H9 (cell line): ENCODE results near the gene TTYH2. TPM values are rescaled to one million over a fixed set of nuclear protein-coding genes. Genes with fewer than 3 reads are reported as not detected.

Experiments
- DNase-seq: peaks from one replicate; pipeline ENCODE4 v3.0.0-alpha.2; 2017
- H2AFZ ChIP-seq: one replicate; pipeline ENCODE4 v1.6.1; 2013; ENCODE audit warnings: mild to moderate bottlenecking, low read length, control low read depth, moderate library complexity
- H2AK5ac ChIP-seq: 2 replicates; pipeline ENCODE4 v1.6.1; 2013; ENCODE audit warnings: low read length, control low read depth, mixed read lengths; ENCODE audit not compliant: insufficient read length
- H2BK120ac ChIP-seq: one replicate; pipeline ENCODE4 v1.6.1; 2013; ENCODE audit warnings: low read depth, mild to moderate bottlenecking, low read length, control low read depth, inconsistent platforms; ENCODE audit not compliant: poor library complexity, severe bottlenecking
- H2BK12ac ChIP-seq: 2 replicates; pipeline ENCODE4 v1.6.1; 2013; ENCODE audit warnings: low read length, control low read depth, mixed read lengths, low read depth; ENCODE audit not compliant: insufficient read length
- H2BK15ac ChIP-seq: 2 replicates; pipeline ENCODE4 v1.6.1; 2013; ENCODE audit warnings: low read depth, low read length, control low read depth
- H2BK20ac ChIP-seq: one replicate; pipeline ENCODE4 v1.6.1; 2013; ENCODE audit warnings: low read depth, mild to moderate bottlenecking, low read length, control low read depth, inconsistent platforms; ENCODE audit not compliant: poor library complexity, severe bottlenecking
- H2BK5ac ChIP-seq: 2 replicates; pipeline ENCODE4 v1.6.1; 2013; ENCODE audit warnings: low read length, control low read depth, mixed read lengths; ENCODE audit not compliant: insufficient read length
- H3K14ac ChIP-seq: 2 replicates; pipeline ENCODE4 v1.6.1; 2013; ENCODE audit warnings: low read length, control low read depth; ENCODE audit not compliant: insufficient read depth
- H3K18ac ChIP-seq: 2 replicates; pipeline ENCODE4 v1.6.1; 2013; ENCODE audit warnings: low read depth, mild to moderate bottlenecking, mixed read lengths, low read length, control low read depth; ENCODE audit not compliant: insufficient read length
- H3K23ac ChIP-seq: 2 replicates; pipeline ENCODE4 v1.6.1; 2013; ENCODE audit warnings: low read length, control low read depth, mixed read lengths, low read depth; ENCODE audit not compliant: insufficient read length
- H3K23me2 ChIP-seq: 2 replicates; pipeline ENCODE4 v1.6.1; 2013; ENCODE audit warnings: low read depth, mild to moderate bottlenecking, mixed read lengths, low read length, control low read depth; ENCODE audit not compliant: insufficient read length, poor library complexity, severe bottlenecking
- H3K27ac ChIP-seq: 2 replicates; pipeline ENCODE4 v1.5.1; 2013; ENCODE audit warnings: low read length, control low read depth, mixed read lengths, low read depth; ENCODE audit not compliant: insufficient read length
- H3K27me3 ChIP-seq: 2 replicates; pipeline ENCODE4 v1.6.1; 2013; ENCODE audit warnings: low read length, control low read depth, inconsistent platforms; ENCODE audit not compliant: insufficient read depth
- H3K4ac ChIP-seq: 2 replicates; pipeline ENCODE4 v1.6.1; 2013; ENCODE audit warnings: low read depth, mild to moderate bottlenecking, control low read depth, inconsistent platforms, low read length, moderate library complexity
- H3K4me1 ChIP-seq: 2 replicates; pipeline ENCODE4 v1.6.1; 2013; ENCODE audit warnings: low read length, control low read depth, inconsistent platforms; ENCODE audit not compliant: insufficient read depth
- H3K4me2 ChIP-seq: 2 replicates; pipeline ENCODE4 v1.6.1; 2013; ENCODE audit warnings: low read length, control low read depth, mixed read lengths; ENCODE audit not compliant: insufficient read length, insufficient read depth
- H3K56ac ChIP-seq: 2 replicates; pipeline ENCODE4 v1.6.1; 2013; ENCODE audit warnings: low read depth, mild to moderate bottlenecking, mixed read lengths, low read length, control low read depth; ENCODE audit not compliant: insufficient read length
- H3K79me1 ChIP-seq: 2 replicates; pipeline ENCODE4 v1.6.1; 2013; ENCODE audit warnings: low read depth, mild to moderate bottlenecking, moderate library complexity, low read length, control low read depth, inconsistent platforms; ENCODE audit not compliant: insufficient read depth, poor library complexity, severe bottlenecking
- H3K79me2 ChIP-seq: 2 replicates; pipeline ENCODE4 v1.6.1; 2013; ENCODE audit warnings: low read length, control low read depth, inconsistent platforms; ENCODE audit not compliant: insufficient read depth
- H3K9ac ChIP-seq: 2 replicates; pipeline ENCODE4 v1.6.1; 2013; ENCODE audit warnings: low read length, control low read depth, mixed read lengths; ENCODE audit not compliant: insufficient read length; ENCODE audit errors: extremely low read depth
- H3K9me3 ChIP-seq: one replicate; pipeline ENCODE4 v1.6.1; 2013; ENCODE audit warnings: low read depth, low read length, inconsistent platforms; ENCODE audit not compliant: control insufficient read depth
- H3T11ph ChIP-seq: one replicate; pipeline ENCODE4 v1.6.1; 2013; ENCODE audit warnings: mild to moderate bottlenecking, low read length, control low read depth, inconsistent platforms
- H4K20me1 ChIP-seq: one replicate; pipeline ENCODE4 v1.6.1; 2013; ENCODE audit not compliant: control insufficient read depth, insufficient read length, insufficient read depth
- H4K5ac ChIP-seq: 2 replicates; pipeline ENCODE4 v1.6.1; 2013; ENCODE audit warnings: low read depth, mild to moderate bottlenecking, mixed read lengths, low read length, control low read depth; ENCODE audit not compliant: insufficient read length
- H4K8ac ChIP-seq: replicated peaks from 2 replicates; pipeline ENCODE4 v1.6.1; 2013; ENCODE audit warnings: low read length, control low read depth, mixed read lengths, low read depth; ENCODE audit not compliant: insufficient read length
- H4K91ac ChIP-seq: 2 replicates; pipeline ENCODE4 v1.6.1; 2013; ENCODE audit warnings: low read depth, mild to moderate bottlenecking, moderate library complexity, mixed read lengths, low read length, control low read depth; ENCODE audit not compliant: insufficient read length
- H3K27ac Mint-ChIP-seq, 3 experiments: 2 replicates in 2 of 3; 3 replicates in 1 of 3; pipeline ENCODE4 v1.8.0; 2020 to 2021; ENCODE audit warnings: mixed read lengths in 3 of 3, mild to moderate bottlenecking in 1 of 3, moderate library complexity in 1 of 3
- H3K27me3 Mint-ChIP-seq: 2 replicates; pipeline ENCODE4 v1.8.0; 2021; ENCODE audit warnings: low read depth, mild to moderate bottlenecking, moderate library complexity, mixed read lengths
- H3K36me3 Mint-ChIP-seq, 3 experiments: 2 replicates in 2 of 3; 3 replicates in 1 of 3; pipeline ENCODE4 v1.8.0; 2020 to 2021; ENCODE audit warnings: low read depth in 3 of 3, mixed read lengths in 3 of 3; ENCODE audit not compliant: insufficient read depth in 1 of 3
- H3K4me1 Mint-ChIP-seq, 2 experiments: 2 replicates each; pipeline ENCODE4 v1.8.0; 2020; ENCODE audit warnings: mixed read lengths in 2 of 2
- H3K4me3 Mint-ChIP-seq, 2 experiments: 2 replicates in 1 of 2; 3 replicates in 1 of 2; pipeline ENCODE4 v1.8.0; 2020 to 2021; ENCODE audit warnings: mild to moderate bottlenecking in 2 of 2, mixed read lengths in 2 of 2, moderate library complexity in 1 of 2
- H3K9me3 Mint-ChIP-seq, 2 experiments: 2 replicates in 1 of 2; 3 replicates in 1 of 2; pipeline ENCODE4 v1.8.0; 2020; ENCODE audit warnings: mild to moderate bottlenecking in 2 of 2, mixed read lengths in 2 of 2, moderate library complexity in 1 of 2
- WGBS: extraction: QIAGEN DNeasy Blood & Tissue Kit; methylation state at CpG from one replicate; pipeline ENCODE4 v1.1.7; 2013; ENCODE audit warnings: missing lambda C conversion rate, low lambda C conversion rate, mixed read lengths; ENCODE audit not compliant: insufficient read length; ENCODE audit errors: extremely low coverage; 5-methylcytosine and 5-hydroxymethylcytosine counted together
- total RNA-seq: library from RNA; stranded (reverse); gene quantifications from 2 replicates; pipeline ENCODE4 v1.2.1, GENCODE V29; 2021
- TF ChIP-seq, protein P1 (sequence below): fragments of 200-600 bp; sonication (generic); conservative IDR thresholded peaks from 3 replicates; pipeline ENCODE4 v1.8.0; 2021; ENCODE audit warnings: antibody characterized with exemption, mild to moderate bottlenecking

TTYH2 gene
- total RNA-seq, 1 experiment from 2014 or later = 1.6 TPM

DNA sequence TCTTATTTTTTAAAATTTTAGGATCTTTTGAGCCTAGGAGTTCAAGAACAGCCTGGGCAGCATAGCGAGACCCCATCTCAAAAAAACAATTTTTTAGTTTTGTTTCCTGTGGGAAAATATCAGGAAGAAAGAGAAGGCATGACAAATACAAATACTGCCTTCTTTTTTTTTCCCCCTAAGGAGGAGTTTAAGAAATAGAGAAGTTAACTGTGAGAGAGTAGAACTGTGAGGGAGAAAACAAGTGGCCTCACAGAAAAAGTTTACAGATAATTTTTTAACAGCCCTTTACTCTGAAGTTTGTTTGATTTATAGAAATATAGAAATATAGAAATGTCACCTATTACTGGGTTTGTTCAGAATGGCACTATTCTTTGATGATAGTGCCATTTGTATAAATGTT is 21.1 kb downstream of the TTYH2 start:
- Mint-ChIP-seq H3K4me1 (peaks cover 7 to 40% of the 10 kb centered on the region in 2 experiments), H3K27ac (no peak overlapping the region), H3K4me3 (no peak overlapping the region), H3K9me3 (no peaks in the 10 kb centered on the region), H3K36me3 (no peaks in the 10 kb centered on the region; a peak in 1 of 7 replicates), H3K27me3 (peaks cover 3% of the 10 kb centered on the region; the same call in 1 of the 2 replicates)
- Histone ChIP-seq H2BK5ac (no peak overlapping the region), H3K79me1 (no peaks in the 10 kb centered on the region), H3K4me2 (no peak overlapping the region), H3K23ac (no peak overlapping the region), H3K9me3 (no peaks in the 10 kb centered on the region), H3K9ac (no peak overlapping the region), H3K14ac (no peak overlapping the region), H2BK20ac (no peak overlapping the region), H4K5ac (no peak overlapping the region), H3K56ac (no peak overlapping the region), H3K23me2 (no peaks in the 10 kb centered on the region), H3T11ph (no peak overlapping the region), H3K27ac (no peak overlapping the region), H4K8ac (no peak overlapping the region), H2AK5ac (no peak overlapping the region), H3K79me2 (no peaks in the 10 kb centered on the region), H4K91ac (no peak overlapping the region), H3K4ac (no peak overlapping the region), H2BK12ac (no peak overlapping the region), H2BK15ac (no peak overlapping the region), H3K27me3 (no peaks in the 10 kb centered on the region), H4K20me1 (no peaks in the 10 kb centered on the region), H2BK120ac (no peak overlapping the region), H3K4me1 (no peaks in the 10 kb centered on the region), H3K18ac (no peak overlapping the region), H2AFZ (no peak overlapping the region)
- TF ChIP-seq, protein P1, sequence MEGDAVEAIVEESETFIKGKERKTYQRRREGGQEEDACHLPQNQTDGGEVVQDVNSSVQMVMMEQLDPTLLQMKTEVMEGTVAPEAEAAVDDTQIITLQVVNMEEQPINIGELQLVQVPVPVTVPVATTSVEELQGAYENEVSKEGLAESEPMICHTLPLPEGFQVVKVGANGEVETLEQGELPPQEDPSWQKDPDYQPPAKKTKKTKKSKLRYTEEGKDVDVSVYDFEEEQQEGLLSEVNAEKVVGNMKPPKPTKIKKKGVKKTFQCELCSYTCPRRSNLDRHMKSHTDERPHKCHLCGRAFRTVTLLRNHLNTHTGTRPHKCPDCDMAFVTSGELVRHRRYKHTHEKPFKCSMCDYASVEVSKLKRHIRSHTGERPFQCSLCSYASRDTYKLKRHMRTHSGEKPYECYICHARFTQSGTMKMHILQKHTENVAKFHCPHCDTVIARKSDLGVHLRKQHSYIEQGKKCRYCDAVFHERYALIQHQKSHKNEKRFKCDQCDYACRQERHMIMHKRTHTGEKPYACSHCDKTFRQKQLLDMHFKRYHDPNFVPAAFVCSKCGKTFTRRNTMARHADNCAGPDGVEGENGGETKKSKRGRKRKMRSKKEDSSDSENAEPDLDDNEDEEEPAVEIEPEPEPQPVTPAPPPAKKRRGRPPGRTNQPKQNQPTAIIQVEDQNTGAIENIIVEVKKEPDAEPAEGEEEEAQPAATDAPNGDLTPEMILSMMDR = no peak
- no peak for DNase-seq
- WGBS = no CpG with 5 or more reads among the region's 1 CpG
